Prostate gland (tissue), 1 donor: ENCODE data around the gene SPSB2.

Experiments used
- POLR2A ChIP-seq: fragments of 450-650 bp; IDR thresholded peaks from one replicate; pipeline ENCODE4 v1.6.1; 2016; ENCODE audit warnings: antibody characterized with exemption, mild to moderate bottlenecking
- POLR2AphosphoS5 ChIP-seq: sonication (generic); formaldehyde crosslinking; IDR thresholded peaks from one replicate; pipeline ENCODE4 v1.6.1; 2017; ENCODE audit warnings: antibody characterized with exemption

DNA sequence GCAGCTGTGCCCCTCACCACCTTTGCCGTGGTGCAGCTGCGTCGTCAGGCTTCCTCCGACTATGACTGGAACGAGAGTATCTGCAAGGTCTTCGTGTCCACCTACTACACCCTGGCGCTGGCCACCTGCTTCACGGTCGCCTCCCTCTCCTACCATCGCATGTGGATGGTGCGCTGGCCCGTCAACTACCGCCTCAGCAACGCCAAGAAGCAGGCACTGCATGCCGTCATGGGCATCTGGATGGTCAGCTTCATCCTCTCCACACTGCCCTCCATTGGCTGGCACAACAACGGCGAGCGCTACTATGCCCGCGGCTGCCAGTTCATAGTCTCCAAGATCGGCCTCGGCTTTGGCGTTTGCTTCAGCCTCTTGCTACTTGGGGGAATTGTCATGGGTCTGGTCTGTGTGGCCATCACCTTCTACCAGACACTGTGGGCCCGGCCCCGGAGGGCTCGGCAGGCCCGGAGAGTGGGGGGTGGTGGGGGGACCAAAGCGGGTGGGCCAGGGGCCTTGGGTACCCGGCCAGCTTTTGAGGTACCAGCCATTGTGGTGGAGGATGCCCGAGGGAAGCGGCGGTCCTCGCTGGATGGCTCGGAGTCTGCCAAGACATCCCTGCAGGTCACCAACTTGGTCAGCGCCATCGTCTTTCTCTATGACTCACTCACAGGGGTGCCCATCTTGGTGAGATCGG lies 48.9 kb downstream of the SPSB2 start:
- TF ChIP-seq POLR2AphosphoS5 (no peak), POLR2A (no peak)
